ENCODE data around the gene FNDC11.
"Not testable (repeated sequence)": the region's sequence is repeated elsewhere in the genome, so short reads cannot be mapped to it uniquely, and the experiment has no call there.

Gene FNDC11

DNA sequence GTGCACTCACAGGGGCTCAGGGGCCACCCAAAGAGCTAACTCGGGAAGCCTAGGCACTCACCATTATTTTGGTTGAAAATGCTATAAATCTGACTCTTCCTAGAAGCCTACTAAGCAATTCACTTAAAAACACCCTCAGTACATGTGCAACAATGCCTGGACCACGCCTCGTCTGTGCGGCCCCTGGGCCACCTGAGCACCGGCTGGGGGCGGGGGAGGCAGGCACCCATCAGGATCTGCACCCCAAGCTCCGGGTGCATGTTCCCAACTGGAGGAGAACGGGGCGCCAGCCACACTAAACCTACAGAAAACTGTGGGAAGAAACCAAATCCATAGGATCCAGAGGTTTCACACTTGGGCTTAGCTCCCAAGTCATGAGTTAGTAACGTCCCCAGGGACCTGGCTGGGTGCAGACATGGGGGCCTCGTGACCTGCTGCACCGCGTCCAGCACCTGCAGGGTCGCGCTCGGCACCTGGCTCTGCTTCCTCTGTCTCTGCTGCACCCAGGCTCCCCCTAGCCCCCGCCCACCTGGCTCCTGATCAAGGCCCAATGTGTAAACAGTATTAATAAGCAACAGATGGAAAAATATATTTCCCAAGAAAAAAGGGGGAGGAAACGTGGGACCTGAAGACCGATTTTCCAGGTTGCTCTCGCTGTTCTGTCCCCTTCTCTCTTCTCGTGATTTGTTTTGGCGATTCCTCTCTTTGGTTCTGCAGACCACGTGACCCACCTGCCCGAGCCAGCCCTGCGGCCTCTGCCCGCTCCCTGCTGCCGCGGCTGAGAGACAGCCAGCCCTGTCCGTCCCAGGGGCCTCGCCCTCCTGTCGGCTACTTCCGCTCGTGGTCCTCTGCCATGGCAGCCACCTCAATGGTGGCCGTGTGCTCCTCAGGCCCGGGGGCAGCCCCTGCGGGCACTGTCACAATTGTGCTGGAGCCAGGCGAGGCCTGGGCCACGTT lies 35.6 kb downstream of the FNDC11 start:
- no peak overlapping the region for H3K27ac ChIP-seq
- no peak overlapping the region for H3K4me3 ChIP-seq

DNA sequence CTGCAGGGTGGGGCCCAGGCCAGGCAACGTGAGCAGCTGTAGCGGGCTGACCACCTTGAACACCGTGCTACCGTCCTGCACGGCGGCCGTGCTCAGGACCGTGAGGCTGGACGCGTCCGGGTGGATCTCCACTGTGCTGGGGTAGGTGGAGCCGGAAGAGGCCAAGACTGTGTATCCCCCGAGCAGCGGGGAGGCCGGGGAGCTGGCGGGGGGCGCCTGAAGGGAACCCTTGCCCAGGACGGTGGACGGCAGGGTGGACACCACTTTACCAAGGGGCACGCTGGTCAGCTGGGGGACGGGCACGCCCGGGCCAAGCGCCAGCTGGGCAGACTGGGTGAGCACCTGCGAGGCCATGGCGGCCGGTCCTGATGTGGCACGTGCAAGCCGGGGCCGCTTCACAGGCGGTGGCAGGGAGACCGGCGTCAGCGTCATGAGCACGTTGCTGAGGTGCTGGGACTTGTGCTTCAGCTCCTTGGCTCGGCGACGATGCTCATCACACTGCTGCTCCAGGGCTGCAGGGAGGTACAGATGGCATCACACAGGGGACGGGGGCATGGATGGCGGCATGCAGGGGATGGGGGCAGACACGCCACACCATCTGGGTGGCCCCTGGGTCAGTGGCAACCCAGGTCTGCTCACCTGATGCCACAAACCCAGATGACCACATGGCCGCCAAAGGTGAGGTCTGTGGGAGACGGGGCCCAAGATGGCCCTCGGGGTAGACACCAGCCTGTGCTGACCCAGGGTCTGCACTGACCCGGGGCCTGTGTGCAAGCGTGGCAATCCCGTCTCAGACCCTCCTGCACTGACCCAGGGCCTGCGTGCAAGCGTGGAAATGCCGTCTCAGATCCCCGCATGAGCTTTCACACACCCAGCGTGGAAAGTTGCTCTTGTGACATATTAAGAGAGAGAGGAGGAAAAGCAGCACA lies 36.5 kb downstream of the FNDC11 start:
- Histone ChIP-seq H3K4me3 (no peak overlapping the region), H3K27ac (no peak overlapping the region)

DNA sequence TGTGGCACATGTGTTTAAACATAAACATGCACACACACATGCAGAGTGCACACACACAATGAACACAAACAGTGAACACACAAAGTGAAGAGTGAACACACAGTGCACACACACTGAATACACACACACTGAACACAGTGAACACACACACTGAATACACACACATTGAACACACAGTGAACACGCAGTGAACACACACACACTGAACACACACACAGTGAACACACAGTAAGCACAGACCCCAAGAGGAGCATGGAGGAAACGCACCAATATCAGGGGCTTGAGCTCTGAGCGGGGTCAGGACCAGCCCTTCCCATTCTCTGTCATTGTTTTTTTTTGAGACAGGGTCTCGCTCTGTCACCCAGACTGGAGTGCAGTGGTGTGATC lies 37.2 kb downstream of the FNDC11 start:
- Histone ChIP-seq H3K4me3 (no peak overlapping the region), H3K27ac (no peak overlapping the region)

DNA sequence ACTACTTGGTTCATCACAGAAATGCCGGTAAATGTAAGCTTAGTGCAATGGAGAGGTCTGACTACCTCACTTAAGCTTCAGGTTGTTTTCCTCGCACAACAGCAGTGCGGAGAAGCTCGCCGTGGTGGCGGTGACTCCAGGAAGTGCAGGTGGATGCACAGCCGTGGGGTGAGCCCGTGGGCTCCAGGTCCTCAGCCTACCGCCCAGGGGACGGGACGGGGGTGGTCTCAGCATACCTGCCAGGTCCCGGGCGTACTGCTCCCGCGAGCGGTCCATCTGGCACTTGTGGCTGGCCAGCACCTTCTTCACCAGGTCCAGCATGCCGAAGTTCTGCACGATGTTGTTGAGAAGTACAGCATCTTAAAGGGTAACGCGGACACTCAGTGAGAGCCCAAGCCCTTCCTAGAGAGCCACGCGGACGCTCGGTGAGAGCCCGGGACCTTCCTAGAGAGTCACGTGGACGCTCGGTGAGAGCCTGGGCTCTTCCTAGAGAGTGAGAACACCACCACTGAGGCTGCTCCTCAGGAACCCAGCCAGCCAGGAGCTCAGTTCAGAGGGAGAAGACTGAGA lies 37.9 kb downstream of the FNDC11 start:
- no peak overlapping the region for H3K27ac ChIP-seq
- H3K4me3 ChIP-seq = no peak overlapping the region

DNA sequence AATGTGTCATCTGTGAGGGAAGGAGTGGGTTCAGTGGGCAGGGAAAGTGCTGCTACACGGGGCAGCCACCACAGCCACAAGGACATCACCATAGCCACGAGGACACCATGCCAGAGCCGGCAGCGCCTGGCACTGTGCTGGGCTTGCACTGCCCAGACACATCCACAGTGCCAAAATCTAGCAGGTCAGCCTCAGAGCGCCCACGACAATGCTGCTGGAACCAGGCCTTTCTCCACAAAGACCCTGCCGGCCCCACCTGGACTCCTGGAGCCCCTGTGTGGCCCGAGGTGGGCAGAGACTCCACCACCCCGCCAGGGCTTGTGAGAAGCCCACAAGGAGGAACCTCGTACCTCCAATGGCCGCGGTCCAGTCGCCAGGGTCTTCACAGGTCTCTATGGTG lies 38.7 kb downstream of the FNDC11 start:
- Histone ChIP-seq H3K4me3 (no peak overlapping the region), H3K27ac (no peak overlapping the region)

DNA sequence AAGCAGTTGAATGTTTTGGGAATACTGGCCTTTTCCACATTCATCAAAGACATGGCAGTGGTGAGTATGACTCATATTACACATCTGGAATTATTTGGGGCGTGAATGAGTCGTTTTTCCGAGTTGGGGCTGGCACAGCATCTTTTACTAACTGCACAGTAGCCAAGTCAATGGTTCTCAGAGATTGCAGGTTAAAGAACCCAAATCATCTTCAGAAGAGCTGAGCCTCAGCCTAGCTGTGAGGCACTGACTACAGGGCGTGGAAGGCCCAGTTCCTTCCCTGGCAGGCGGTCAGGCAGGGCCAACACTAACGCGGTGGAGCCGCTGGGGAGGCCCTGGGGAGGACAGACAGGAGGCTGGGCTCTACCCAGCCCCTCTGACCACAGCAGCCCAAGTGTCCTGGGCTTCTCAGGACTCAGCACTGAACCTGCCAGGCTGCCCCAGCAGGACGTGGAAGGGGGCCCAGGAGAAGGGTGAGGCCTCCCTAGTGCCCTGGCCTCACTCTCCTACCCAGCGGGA lies 40.1 kb downstream of the FNDC11 start:
- Histone ChIP-seq H3K4me3 (no peak overlapping the region), H3K27ac (peak overlapping the region in 11 of 21 experiments; percentile 29 to 75 (median 64))

DNA sequence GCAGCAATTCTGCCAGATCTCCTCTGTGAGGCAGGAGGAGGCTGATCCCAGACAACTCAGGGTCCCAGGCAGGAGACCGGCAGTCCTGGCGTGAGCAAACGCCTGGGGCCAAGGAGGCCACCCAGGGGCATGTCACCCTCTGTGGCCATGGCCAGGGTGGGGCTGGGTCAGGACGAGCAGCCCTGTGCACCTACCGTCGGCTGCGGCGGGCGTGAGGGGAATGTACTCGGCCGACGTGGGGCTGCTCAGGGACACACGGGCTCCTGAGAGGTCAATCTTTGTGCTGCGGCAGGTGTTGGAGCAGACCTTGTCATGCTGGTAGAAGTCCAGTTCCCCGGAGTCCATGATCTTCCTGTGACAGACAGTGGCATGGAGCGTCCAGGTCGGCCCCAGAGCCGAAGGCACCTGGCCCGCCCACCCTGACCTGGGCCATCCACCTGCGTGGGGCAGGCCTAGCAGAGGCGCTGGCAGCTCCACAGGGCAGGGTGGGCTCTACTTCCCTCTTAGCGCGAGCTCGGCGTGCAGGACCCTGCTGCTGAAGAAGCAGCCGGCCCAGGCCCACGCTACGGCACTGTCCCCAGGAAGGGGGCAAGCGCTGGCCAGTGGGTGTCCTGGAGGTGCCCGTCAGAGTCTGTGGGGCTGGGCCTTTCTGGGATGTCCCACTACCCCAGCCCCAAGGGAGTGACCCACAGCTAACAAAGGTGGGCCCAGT lies 41.6 kb downstream of the FNDC11 start:
- Histone ChIP-seq H3K4me3 (no peak overlapping the region), H3K27ac (no peak overlapping the region)

DNA sequence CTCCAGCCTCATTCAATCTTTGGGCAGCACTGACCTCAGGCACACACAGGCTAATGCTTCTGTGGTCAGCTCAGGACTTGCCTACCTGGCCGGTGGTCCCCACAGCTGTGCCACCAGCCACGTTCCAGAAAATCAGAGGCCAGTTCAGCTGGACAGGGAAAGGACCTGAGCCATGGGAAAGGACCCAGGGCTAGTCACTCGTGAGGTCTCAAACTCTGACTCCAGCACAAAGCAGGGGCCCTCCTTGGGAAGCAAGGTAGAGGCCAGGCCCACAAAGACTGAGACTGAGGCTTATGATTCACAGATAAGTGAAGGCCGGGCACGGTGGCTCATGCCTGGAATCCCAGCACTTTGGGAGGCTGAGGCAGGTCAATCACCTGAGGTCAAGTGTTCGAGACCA lies 42.5 kb downstream of the FNDC11 start:
- Histone ChIP-seq H3K4me3 (no peak overlapping the region), H3K27ac (no peak overlapping the region)

DNA sequence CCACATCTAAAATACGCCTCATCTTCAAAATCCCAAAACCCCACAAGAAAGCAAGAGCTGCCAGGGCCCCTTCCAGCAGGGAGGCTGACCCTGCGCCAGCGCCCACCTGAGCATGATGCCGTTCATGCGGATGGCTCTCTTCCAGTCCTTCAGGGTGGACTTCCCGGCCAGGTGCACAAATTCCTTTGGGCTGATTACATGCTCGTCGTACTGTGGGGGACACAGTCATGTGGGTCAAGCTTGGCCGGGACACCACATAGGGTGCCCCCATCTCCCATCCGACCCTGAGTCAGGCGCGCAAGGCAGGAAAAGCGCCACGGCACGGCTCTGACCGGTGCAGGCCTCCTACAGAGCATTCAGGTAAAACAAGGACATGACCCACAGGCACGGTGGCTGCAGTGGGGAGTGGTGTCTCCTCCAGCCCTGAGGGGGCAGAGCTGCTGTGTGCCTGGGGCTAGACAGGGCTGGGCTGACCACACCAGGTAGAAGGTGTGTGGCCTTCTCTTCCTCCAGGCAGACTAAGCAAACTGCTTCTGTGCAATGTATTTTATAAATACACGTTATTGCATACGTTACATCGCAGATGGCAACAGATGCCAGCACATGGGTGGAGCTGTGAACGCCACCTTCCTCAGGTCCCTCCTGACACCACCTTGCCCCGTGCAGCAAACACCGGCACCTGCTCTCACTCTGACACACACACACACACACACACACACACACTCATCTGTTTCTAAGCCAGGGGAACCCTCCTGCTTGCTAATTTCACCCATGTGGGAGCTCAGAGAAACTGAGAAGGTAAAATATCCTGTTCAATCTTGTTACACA lies 43.9 kb downstream of the FNDC11 start:
- Histone ChIP-seq H3K4me3 (no peak overlapping the region), H3K27ac (no peak overlapping the region)

DNA sequence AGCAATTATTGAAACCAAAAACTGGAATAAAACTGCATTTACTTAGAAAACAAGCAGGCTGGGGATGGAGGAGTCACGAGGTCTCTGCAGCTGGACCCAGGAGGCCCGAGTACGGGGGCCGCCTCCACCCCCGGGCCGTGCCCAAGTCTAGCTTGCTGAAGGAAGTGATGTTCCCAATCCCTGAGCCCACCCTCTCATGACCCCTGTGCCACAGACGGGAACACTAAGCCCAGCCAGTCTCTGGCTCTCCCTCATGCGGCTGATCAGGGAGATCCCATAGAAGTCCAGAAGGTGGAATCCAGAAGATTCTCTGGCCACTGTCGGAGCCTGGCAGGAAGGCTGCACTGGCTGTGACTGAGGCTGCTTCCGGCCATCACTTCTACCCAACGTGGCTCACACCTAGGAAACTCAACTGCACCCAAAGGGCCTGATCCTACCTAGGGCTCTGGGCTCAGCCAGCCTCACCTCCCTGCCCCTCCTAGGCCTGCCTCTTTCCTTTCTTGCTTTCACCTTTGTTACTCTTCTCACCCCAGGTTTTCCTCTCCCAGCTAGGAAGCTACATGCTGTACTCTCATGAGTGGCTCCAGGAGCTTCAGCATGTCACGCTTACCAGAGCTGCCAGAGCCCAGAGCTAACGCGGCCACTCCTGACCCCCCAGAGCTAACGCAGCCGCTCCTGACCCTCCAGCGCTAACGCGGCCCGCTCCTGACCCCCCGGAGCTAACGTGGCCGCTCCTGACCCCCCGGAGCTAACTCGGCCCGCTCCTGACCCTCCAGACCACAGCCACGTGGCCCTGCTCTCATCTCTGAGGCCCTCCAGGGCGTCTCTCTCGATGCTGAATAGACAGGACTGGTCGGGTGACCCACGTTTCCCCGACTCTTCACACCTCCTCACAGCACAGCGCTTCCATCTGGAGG lies 44.8 kb downstream of the FNDC11 start:
- H3K27ac ChIP-seq = no peak overlapping the region
- H3K4me3 ChIP-seq = no peak overlapping the region

DNA sequence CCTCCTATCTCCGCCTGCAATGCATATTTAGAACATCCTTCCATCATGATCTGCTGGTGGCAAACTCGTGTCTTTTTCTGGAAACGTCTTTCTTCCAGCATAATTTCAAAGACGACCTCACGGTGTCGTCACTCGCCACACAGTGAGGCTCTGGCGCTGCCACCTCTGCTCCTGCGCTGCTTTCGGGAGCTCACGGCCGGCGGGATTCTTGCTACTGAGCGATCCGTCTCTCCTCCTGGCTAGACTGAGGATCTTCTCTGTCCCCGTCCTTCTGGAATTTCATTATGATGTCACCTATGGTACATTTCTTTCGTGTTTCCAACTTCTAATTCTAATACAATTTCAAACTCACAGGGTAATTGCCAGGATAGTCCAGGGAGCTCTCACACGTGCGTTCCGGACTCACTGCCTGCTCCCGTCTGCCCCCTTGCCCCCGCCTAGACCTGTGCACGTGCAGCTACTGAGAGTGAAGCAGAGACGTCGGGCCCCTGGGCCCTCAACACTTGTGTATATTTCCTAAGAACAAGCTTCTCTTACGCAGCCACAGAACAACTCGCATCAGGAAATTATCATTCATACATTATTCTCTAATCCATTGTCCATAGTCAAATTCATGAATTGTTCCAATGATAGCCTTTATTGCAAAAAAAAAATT lies 45.6 kb downstream of the FNDC11 start:
- no peak overlapping the region for H3K27ac ChIP-seq
- H3K4me3 ChIP-seq = no peak overlapping the region

DNA sequence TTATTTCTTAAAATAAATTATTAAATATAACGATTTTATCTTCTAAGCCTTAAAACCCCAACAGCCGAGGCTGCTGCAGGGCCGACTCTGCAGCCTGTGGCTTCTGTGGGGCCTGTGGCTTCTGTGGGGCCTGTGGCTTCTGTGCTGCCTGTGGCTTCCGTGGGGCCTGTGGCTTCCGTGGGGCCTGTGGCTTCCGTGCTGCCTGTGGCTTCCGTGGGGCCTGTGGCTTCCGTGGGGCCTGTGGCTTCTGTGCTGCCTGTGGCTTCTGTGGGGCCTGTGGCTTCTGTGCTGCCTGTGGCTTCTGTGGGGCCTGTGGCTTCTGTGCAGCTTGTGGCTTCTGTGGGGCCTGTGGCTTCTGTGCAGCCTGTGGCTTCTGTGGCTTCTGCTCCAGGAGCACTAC lies 47.7 kb downstream of the FNDC11 start:
- H3K27ac ChIP-seq, H3K4me3 ChIP-seq: not testable (repeated sequence)

DNA sequence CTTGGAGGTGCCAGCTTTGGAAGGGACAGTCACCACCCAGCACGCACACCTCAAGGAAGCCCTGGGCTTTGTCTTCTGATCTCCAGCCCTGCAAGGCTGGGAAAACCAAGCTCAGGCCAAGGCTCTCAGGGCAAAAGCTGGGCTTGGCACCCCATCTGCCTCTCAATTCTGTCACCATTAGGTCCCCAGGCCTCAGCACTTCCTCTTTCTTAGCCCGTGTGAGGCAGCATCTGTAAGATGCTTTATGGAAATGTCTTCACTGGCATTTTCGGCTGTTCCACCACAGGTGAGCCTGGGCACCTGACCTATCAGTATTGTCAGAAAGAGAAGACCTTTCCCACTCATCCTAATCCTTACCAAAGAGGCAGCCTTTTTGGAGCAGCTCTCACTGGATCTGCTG lies 48.4 kb downstream of the FNDC11 start:
- H3K27ac ChIP-seq = no peak overlapping the region
- no peak overlapping the region for H3K4me3 ChIP-seq
